ENCODE data around the gene RGSL1.

The RGSL1 gene

DNA sequence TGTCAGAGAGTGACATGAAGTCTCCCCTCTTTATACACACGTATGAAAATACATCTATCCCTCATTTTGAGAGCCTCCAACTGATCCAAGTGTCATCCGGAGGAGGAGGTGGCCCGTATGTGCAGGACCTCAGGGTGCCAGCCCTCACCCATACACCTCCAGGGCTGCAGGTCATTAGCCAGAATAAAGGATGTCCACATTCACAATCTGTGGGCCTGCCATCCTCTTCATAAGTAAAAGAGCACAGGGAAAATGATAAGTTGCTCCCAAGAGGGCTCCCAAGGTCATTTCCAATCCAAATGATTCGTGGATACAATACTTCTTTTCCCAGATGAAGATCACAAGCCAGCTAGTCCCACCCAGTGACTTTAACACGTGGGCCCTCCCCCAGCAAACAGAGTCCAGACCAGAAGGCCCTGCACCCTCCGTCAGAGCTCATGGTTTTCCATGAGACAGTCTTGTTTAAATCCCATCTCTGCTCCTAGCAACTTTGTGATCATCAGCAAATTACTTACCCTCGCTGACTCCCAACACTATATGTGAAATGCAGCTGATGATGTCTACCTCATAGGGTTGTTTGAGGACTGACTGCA is 110.5 kb downstream of the RGSL1 start:
- DNase-seq: no peak
- no peaks in the 10 kb centered on the region for H3K9me3 ChIP-seq (ENCODE audit: insufficient read depth, low read length, severe bottlenecking)
- H4K20me1 ChIP-seq (ENCODE audit: insufficient read depth, low read length): no peaks in the 10 kb centered on the region
- no peaks in the 10 kb centered on the region for H3K4me1 ChIP-seq (ENCODE audit: insufficient read depth, low read length)
- no peak overlapping the region for H2AFZ ChIP-seq (ENCODE audit: low read depth, low read length)
- no peaks in the 10 kb centered on the region for H3K36me3 ChIP-seq (ENCODE audit: insufficient read depth, low read length)
- no peak overlapping the region for H3K27ac ChIP-seq (ENCODE audit: low read length)
- TF ChIP-seq, protein P1, sequence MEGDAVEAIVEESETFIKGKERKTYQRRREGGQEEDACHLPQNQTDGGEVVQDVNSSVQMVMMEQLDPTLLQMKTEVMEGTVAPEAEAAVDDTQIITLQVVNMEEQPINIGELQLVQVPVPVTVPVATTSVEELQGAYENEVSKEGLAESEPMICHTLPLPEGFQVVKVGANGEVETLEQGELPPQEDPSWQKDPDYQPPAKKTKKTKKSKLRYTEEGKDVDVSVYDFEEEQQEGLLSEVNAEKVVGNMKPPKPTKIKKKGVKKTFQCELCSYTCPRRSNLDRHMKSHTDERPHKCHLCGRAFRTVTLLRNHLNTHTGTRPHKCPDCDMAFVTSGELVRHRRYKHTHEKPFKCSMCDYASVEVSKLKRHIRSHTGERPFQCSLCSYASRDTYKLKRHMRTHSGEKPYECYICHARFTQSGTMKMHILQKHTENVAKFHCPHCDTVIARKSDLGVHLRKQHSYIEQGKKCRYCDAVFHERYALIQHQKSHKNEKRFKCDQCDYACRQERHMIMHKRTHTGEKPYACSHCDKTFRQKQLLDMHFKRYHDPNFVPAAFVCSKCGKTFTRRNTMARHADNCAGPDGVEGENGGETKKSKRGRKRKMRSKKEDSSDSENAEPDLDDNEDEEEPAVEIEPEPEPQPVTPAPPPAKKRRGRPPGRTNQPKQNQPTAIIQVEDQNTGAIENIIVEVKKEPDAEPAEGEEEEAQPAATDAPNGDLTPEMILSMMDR (IDR thresholded peaks at IDR 0.05; ENCODE audit: borderline replicate concordance, extremely low read depth, low read length, poor library complexity, severe bottlenecking): no peak
- TF ChIP-seq EZH2 (IDR thresholded peaks at IDR 0.05; ENCODE audit: borderline replicate concordance, low read depth, low read length, severe bottlenecking): no peak
- H3K27me3 ChIP-seq (ENCODE audit: insufficient read depth, low read length, poor library complexity): no peaks in the 10 kb centered on the region
- no peak overlapping the region for H3K4me3 ChIP-seq (ENCODE audit: low read depth in 1 of 2, low read length in 2 of 2)
- ATAC-seq (ENCODE audit: insufficient read depth, low read depth): no peak
- H3K79me2 ChIP-seq (ENCODE audit: insufficient read depth, low read length): no peaks in the 10 kb centered on the region
- no peak overlapping the region for H3K9ac ChIP-seq (ENCODE audit: low read depth, low read length)
- no peak overlapping the region for H3K4me2 ChIP-seq (ENCODE audit: insufficient read depth, low read length)

DNA sequence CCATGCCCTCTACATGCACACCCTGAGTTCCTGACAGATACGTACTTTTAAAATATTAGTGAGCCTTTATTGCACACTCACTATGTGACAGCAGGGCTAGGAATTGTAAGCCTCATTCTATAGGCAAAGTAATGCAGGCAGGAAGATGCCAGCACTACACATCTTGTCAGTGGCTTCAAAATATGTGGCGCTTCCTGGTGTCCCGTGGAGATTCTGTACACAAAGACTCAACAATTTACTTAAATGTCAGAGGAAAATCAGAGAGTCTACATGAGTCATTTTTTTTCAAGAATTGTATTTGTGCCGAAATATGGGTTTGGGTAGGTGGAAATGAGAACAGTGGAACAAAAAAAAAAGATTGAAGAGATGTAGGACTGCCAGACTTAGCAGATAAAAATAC is 111.5 kb downstream of the RGSL1 start:
- no peaks in the 10 kb centered on the region for H3K36me3 ChIP-seq (ENCODE audit: insufficient read depth, low read length)
- no peak for DNase-seq
- no peak overlapping the region for H3K27ac ChIP-seq (ENCODE audit: low read length)
- H3K4me2 ChIP-seq (ENCODE audit: insufficient read depth, low read length): no peak overlapping the region
- no peak overlapping the region for H3K4me3 ChIP-seq (ENCODE audit: low read depth in 1 of 2, low read length in 2 of 2)
- no peak for ATAC-seq (ENCODE audit: insufficient read depth, low read depth)
- no peak overlapping the region for H2AFZ ChIP-seq (ENCODE audit: low read depth, low read length)
- H3K27me3 ChIP-seq (ENCODE audit: insufficient read depth, low read length, poor library complexity): no peaks in the 10 kb centered on the region
- no peaks in the 10 kb centered on the region for H3K79me2 ChIP-seq (ENCODE audit: insufficient read depth, low read length)
- TF ChIP-seq EZH2 (IDR thresholded peaks at IDR 0.05; ENCODE audit: borderline replicate concordance, low read depth, low read length, severe bottlenecking): no peak
- H4K20me1 ChIP-seq (ENCODE audit: insufficient read depth, low read length): no peaks in the 10 kb centered on the region
- no peaks in the 10 kb centered on the region for H3K4me1 ChIP-seq (ENCODE audit: insufficient read depth, low read length)
- no peak overlapping the region for H3K9ac ChIP-seq (ENCODE audit: low read depth, low read length)
- H3K9me3 ChIP-seq (ENCODE audit: insufficient read depth, low read length, severe bottlenecking): no peaks in the 10 kb centered on the region

DNA sequence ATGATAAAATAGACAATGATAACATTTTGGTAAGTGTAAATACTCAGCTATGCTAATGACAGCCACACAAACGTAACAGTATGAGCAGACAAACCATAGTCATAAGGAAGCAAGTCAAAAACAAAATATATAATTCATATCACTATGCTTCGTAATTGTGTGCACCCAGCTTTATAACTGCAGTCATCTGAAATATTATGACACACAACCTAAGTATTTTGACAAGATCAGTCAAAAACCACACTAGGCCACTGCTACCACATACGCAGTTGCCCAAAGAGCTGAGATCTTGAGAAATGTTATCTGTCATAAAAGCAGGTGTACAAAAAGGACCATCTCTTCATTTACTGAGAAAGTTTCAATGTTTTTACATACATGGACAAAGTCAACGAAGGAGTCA is 113.1 kb downstream of the RGSL1 start:
- DNase-seq (no peak), ATAC-seq (ENCODE audit: insufficient read depth, low read depth) (no peak)
- Histone ChIP-seq H3K4me3 (ENCODE audit: low read depth in 1 of 2, low read length in 2 of 2) (no peak overlapping the region), H3K9ac (ENCODE audit: low read depth, low read length) (no peak overlapping the region), H3K27ac (ENCODE audit: low read length) (no peak overlapping the region), H3K79me2 (ENCODE audit: insufficient read depth, low read length) (no peaks in the 10 kb centered on the region), H2AFZ (ENCODE audit: low read depth, low read length) (no peak overlapping the region), H3K36me3 (ENCODE audit: insufficient read depth, low read length) (no peaks in the 10 kb centered on the region), H3K4me2 (ENCODE audit: insufficient read depth, low read length) (no peak overlapping the region), H3K27me3 (ENCODE audit: insufficient read depth, low read length, poor library complexity) (no peaks in the 10 kb centered on the region), H3K9me3 (ENCODE audit: insufficient read depth, low read length, severe bottlenecking) (no peaks in the 10 kb centered on the region), H3K4me1 (ENCODE audit: insufficient read depth, low read length) (no peaks in the 10 kb centered on the region), H4K20me1 (ENCODE audit: insufficient read depth, low read length) (no peaks in the 10 kb centered on the region)
- no peak for TF ChIP-seq EZH2 (IDR thresholded peaks at IDR 0.05; ENCODE audit: borderline replicate concordance, low read depth, low read length, severe bottlenecking)
- TF ChIP-seq, protein P1 (IDR thresholded peaks at IDR 0.05; ENCODE audit: borderline replicate concordance, extremely low read depth, low read length, poor library complexity, severe bottlenecking): no peak

DNA sequence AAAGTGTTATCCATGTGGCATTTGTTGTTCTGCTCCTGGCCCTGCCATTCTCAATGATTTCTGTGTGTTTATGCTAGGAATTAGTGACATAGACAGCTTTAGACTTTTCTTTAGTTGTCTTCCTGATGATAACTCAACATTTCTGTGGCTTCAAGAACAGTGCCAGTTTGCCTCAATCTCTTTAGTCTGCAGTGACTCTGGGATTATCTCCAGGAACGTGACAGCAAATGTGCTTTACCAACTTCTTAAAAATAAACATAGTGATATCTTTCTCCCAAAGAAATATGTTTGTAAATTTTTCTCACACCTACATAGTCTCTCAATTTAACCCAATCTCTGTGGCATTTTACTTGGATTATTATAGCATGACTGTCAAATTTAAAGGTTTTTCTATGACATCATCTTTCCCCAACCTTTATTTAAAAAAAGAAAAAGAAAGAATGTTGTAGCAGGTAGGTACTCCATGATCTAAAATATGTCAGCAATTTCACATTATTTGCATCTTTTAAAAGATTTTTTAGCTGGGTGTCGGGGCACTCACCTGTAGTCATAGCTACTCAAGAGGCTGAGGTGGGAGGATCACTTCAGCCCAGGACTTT is 114.6 kb downstream of the RGSL1 start:
- H3K4me3 ChIP-seq (ENCODE audit: low read depth in 1 of 2, low read length in 2 of 2): no peak overlapping the region
- DNase-seq (no peak), ATAC-seq (ENCODE audit: insufficient read depth, low read depth) (no peak)
- no peak overlapping the region for H3K9ac ChIP-seq (ENCODE audit: low read depth, low read length)
- H3K79me2 ChIP-seq (ENCODE audit: insufficient read depth, low read length): no peaks in the 10 kb centered on the region
- no peaks in the 10 kb centered on the region for H3K9me3 ChIP-seq (ENCODE audit: insufficient read depth, low read length, severe bottlenecking)
- H3K36me3 ChIP-seq (ENCODE audit: insufficient read depth, low read length): no peaks in the 10 kb centered on the region
- no peak overlapping the region for H3K27ac ChIP-seq (ENCODE audit: low read length)
- no peak overlapping the region for H2AFZ ChIP-seq (ENCODE audit: low read depth, low read length)
- no peaks in the 10 kb centered on the region for H3K27me3 ChIP-seq (ENCODE audit: insufficient read depth, low read length, poor library complexity)
- TF ChIP-seq, protein P1 (IDR thresholded peaks at IDR 0.05; ENCODE audit: borderline replicate concordance, extremely low read depth, low read length, poor library complexity, severe bottlenecking): no peak
- TF ChIP-seq EZH2 (IDR thresholded peaks at IDR 0.05; ENCODE audit: borderline replicate concordance, low read depth, low read length, severe bottlenecking): no peak
- H3K4me1 ChIP-seq (ENCODE audit: insufficient read depth, low read length): no peaks in the 10 kb centered on the region
- no peaks in the 10 kb centered on the region for H4K20me1 ChIP-seq (ENCODE audit: insufficient read depth, low read length)
- H3K4me2 ChIP-seq (ENCODE audit: insufficient read depth, low read length): no peak overlapping the region

All from DND-41 (cell line).